HG02870 (cell line): Measurements from ENCODE around the gene DGKI.

Experiments used
- ATAC-seq: cut with Tn5 transposase; IDR thresholded peaks from one replicate; pipeline ENCODE4 v1.9.1; 2021; ENCODE audit warnings: mild to moderate bottlenecking, moderate library complexity; ENCODE audit not compliant: unreplicated experiment

DGKI gene

GRCh38 chr7:137846827-137847567 lies at the start of gene DGKI:
Gene DGKI, minus strand, starts transcription at chr7:137846974.
- peak; percentile 50 for ATAC-seq

DNA sequence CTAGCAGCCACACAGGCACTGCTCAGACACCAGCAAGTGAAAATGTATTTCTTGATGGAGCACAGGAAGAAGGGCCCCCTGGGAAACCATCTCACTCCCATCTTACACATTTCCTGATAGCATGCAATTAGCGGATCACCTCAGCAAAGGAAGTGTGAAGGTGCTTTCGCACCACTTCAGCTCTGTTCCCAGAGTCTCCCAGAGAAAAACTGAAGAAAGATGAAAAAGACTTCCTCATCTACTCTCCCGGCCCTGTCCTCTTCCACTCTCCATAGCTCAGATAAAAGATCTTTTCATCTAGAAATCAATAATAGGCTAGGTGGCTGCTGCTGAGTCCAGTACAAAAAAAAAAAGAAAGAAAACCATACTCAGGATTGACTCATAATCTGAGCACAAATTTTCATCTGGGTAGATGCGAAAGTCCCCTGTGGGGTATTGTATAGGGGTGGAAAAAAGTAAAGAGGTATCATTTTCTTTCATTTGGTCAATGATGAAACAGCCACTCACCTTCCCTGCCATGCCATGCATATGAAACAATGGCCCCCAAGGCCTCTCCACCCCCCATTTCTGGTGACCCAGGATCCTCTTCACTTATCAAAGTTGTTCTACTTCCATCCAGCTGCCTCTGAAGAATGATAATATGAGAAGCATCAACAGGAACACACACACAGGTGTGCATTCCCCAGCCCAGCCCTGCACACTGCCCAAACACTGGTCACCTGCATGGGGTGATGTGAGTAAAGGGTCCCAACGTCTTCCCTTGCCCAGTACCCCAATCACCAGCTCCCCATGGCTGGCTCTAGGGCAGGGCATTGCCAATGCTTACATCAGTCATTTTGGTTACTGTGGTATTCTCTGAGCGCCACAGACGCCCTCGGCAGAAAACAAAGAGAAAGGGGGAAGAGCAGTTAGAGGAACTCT lies 48.8 kb upstream of the DGKI start:
- peak; percentile 79 for ATAC-seq

DNA sequence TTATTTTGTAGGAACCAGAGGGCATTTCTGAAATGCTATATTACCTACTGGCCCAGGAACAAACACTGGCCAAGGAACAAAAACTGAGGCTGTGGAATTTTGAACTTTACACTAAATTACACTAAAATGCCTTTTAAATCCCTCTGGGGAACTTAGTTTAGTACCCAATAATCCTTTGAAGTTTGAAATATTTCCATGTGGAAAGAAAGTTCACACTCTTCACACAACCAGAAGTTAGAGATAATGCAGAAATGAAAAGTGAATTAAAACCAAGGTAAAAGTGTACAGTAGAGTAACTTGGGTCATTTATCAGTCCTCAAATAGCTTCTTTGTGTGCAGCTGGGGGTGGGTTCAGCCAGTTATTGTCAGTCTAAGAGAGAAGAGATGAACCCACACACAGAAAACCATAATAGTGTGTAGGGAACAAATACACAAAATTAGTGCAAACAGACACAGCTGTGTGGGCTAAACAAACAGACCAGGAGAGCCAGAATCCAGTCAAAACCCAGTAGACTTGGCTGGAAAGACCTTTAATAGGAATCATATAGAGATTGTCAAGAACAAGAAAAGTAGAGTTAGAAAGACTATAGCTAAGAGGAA lies 46.5 kb upstream of the DGKI start:
- no peak for ATAC-seq

DNA sequence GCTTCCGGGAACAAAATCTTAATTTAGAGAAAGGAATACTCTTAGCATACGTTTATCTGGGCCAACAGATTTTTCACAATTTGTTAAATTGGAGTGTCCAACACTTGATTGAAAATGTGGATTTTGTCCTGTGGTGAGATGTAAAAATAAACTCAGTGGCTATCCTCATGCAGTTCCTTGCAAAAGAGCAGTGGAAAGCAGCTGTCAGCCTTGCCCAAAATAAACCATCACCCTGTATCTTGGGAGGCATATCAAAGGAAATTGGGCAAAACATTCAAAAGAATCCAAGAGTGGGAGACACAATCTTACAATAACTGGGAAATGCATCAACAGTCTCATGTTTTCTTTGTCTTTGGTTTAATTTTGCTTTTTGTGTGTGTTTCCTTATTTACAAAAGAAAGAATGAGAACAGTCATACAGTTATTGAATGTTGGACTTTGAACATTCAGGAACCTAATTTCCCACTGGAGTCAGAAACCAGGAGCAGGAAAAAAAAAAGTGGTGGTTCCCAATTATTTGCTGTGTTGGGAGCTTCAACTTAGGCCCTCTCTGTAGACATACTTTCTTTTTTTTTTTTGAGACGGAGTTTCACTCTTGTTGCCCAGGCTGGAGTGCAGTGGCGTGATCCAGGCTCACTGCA lies 44.4 kb upstream of the DGKI start:
- ATAC-seq, result no peak

DNA sequence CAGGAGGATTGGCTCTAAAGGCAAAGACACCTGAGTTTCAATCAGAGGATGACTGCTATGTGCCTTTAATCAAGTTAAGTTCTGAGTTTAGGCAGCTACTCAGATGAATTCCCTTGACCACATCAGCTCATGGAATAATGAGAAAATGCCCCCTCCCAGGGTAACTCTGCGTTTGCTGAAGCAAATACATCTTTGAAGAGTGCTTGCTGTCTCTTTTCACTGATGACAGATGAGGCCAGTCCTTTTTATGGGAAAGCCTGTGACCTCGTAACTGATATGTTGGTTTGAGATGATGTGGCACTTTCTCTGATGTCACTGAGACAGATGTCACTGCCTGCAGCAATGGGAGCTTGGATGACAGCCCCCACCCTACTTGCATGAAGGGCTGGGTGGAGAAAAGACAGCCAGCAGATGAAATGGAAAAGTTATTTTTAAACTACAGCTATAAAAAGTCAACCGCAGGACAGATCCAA lies 43.7 kb upstream of the DGKI start:
- ATAC-seq, result no peak

DNA sequence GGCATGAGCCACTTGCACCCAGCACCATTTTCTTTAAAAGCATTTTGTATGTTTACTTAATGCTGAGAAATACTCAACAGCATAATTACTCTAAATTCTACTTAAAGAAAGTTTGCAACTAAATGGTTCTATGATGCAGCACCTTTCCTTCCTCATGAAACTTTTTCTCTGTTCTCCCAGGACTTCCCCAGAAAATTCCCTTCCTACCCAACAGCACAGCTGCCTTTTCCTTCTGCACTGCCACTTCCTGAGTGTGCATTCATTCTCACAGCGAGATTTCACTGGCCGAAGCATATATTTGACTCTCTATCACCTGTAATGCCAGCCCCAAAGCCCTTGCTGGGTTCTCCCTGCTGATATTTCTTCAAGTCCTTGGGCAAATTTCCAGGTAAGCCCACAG lies 41.5 kb upstream of the DGKI start:
- no peak for ATAC-seq

DNA sequence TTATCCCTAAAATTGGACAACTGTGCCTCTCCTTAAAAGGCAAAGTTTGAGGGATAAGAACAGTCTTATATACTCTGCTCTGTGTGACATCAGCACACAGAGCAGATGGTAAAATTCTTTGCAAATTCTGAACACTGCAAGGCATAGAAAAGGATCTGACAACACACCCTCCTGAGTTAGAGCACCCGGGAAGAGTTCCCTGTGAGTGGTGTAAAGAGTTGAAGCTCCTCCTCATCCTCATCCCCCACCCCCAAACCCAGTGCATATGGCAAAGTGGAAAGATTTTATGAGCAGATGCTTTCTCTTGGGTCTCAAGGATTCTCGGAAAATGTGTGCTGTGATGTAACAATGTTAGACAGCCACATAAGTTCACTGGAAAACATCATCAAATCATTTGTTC lies 40.0 kb upstream of the DGKI start:
- ATAC-seq, result no peak

GRCh38 chr7:137886281-137886680 lies 39.5 kb upstream of the DGKI start:
- ATAC-seq, result no peak

GRCh38 chr7:137885678-137886077 lies 38.9 kb upstream of the DGKI start:
- no peak for ATAC-seq

GRCh38 chr7:137882806-137883205 lies 36.0 kb upstream of the DGKI start:
- ATAC-seq, result no peak

- ATAC-seq, result peak; percentile 98
Observed at GRCh38 chr7:137882261-137882668, 35.5 kb upstream of the DGKI start.

GRCh38 chr7:137881607-137882260 lies 35.0 kb upstream of the DGKI start:
- peak; percentile 7 for ATAC-seq

DNA sequence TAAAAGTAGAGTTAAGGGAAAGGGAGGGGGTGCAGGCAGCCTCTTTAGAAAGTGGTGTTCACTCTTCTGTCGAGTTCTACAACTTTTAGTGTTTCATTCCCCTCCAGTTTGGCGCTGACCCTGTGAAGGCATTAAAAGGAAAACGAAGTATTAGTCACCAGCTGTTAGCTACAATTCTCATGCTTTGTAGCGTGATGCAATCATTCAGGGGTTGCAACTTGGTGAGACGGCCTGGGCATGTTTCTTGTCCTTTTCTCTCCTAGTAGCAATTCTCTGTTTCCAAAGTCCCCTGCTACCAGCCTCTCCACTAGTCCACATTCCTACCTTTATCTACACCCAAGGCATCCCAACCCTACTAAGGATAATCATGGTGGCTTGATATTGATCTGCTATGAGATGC lies 33.7 kb upstream of the DGKI start:
- no peak for ATAC-seq

- no peak for ATAC-seq
Observed at GRCh38 chr7:137879357-137880158, 32.8 kb upstream of the DGKI start.

DNA sequence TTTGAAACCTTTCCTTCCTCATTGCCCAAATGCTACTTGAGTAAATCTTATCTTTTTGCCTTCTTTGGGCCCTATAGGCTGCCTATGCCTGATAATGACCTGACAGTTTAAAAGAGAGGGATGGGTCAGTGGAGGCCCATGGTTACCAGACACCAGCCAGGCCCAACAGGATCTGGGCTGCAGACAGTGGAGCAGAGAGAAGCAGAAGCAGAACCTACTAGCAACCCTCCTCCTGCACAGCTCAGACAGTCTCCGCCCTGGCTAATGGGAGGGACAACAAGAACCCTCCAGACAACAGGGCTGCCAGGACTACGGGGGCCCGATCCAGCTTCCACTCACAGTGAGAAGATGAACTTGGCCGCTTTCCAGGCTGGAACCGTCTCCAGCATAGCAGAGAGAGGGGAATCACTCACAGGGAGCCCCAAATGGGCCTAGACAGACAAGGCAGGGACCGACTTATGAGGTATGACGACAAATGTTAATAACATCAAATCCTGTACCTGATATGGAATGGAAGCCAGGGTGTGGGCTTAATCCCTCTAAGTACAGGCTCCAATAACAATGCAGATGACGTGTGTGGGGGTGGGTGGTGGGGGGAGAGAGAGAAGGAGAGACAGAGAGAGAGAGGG lies 31.7 kb upstream of the DGKI start:
- no peak for ATAC-seq

GRCh38 chr7:137877027-137877675 lies 30.4 kb upstream of the DGKI start:
- no peak for ATAC-seq

DNA sequence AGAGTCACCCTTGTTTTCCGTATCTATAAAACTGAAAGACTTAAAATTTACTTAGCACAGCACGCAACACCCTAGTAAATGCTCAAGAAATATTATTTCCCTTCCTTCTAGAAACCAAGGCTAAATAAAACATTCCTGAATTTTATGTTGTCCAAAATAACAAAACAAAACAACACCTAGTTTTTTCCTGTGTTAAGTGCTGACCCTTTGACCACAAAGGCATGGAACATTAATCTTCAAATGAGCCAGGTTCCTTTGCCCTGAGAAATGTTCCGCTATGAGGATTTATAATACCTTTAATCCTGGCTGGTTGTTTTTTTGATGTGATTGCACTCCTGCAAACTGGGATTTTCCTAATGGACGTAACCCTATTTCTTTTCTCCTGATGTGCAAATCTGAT lies 29.0 kb upstream of the DGKI start:
- ATAC-seq, result no peak

GRCh38 chr7:137873979-137874777 lies 27.4 kb upstream of the DGKI start:
- no peak for ATAC-seq
